ENCODE results near the gene FLCN.

The FLCN gene

GRCh38 chr17:17182598-17183136, 54.3 kb downstream of the FLCN start:
- TF ChIP-seq EZH2 (IDR thresholded peaks at IDR 0.05; ENCODE audit: borderline replicate concordance, low read depth, low read length, severe bottlenecking) (no peak), CTCF (IDR thresholded peaks at IDR 0.05; ENCODE audit: borderline replicate concordance, extremely low read depth, low read length, poor library complexity, severe bottlenecking) (no peak)
- H3K27me3 ChIP-seq (ENCODE audit: insufficient read depth, low read length, poor library complexity), result no peaks in the 10 kb centered on the region
- no peak overlapping the region for H3K4me2 ChIP-seq (ENCODE audit: insufficient read depth, low read length)
- no peak for DNase-seq
- no peak overlapping the region for H2AFZ ChIP-seq (ENCODE audit: low read depth, low read length)
- no peak overlapping the region for H3K9ac ChIP-seq (ENCODE audit: low read depth, low read length)
- H3K79me2 ChIP-seq (ENCODE audit: insufficient read depth, low read length), result no peaks in the 10 kb centered on the region
- ATAC-seq (ENCODE audit: insufficient read depth, low read depth), result no peak
- peaks cover 79% of the 10 kb centered on the region for H3K36me3 ChIP-seq (ENCODE audit: insufficient read depth, low read length)
- no peak overlapping the region for H3K27ac ChIP-seq (ENCODE audit: low read length)
- no peak overlapping the region for H3K4me3 ChIP-seq (ENCODE audit: low read depth in 1 of 2, low read length in 2 of 2)
- H4K20me1 ChIP-seq (ENCODE audit: insufficient read depth, low read length), result peaks cover 2% of the 10 kb centered on the region; the same call in 1 of the 2 replicates
- no peaks in the 10 kb centered on the region for H3K9me3 ChIP-seq (ENCODE audit: insufficient read depth, low read length, severe bottlenecking)
- H3K4me1 ChIP-seq (ENCODE audit: insufficient read depth, low read length), result no peaks in the 10 kb centered on the region

GRCh38 chr17:17181666-17182597, 55.0 kb downstream of the FLCN start:
- Histone ChIP-seq H3K36me3 (ENCODE audit: insufficient read depth, low read length) (peaks cover 79% of the 10 kb centered on the region), H3K9ac (ENCODE audit: low read depth, low read length) (no peak overlapping the region), H3K4me2 (ENCODE audit: insufficient read depth, low read length) (no peak overlapping the region), H3K27me3 (ENCODE audit: insufficient read depth, low read length, poor library complexity) (no peaks in the 10 kb centered on the region), H3K27ac (ENCODE audit: low read length) (no peak overlapping the region), H3K9me3 (ENCODE audit: insufficient read depth, low read length, severe bottlenecking) (no peaks in the 10 kb centered on the region), H2AFZ (ENCODE audit: low read depth, low read length) (no peak overlapping the region), H4K20me1 (ENCODE audit: insufficient read depth, low read length) (peaks cover 2% of the 10 kb centered on the region; the same call in 1 of the 2 replicates), H3K79me2 (ENCODE audit: insufficient read depth, low read length) (no peaks in the 10 kb centered on the region), H3K4me3 (ENCODE audit: low read depth in 1 of 2, low read length in 2 of 2) (no peak overlapping the region), H3K4me1 (ENCODE audit: insufficient read depth, low read length) (no peaks in the 10 kb centered on the region)
- ATAC-seq (ENCODE audit: insufficient read depth, low read depth) (peak; percentile 78), DNase-seq (peak; percentile 37)
- TF ChIP-seq EZH2 (IDR thresholded peaks at IDR 0.05; ENCODE audit: borderline replicate concordance, low read depth, low read length, severe bottlenecking) (no peak), CTCF (IDR thresholded peaks at IDR 0.05; ENCODE audit: borderline replicate concordance, extremely low read depth, low read length, poor library complexity, severe bottlenecking) (no peak)

- peaks cover under 1% of the 10 kb centered on the region; the same call in 1 of the 2 replicates for H4K20me1 ChIP-seq (ENCODE audit: insufficient read depth, low read length)
Observed at GRCh38 chr17:17180741-17181525, 56.0 kb downstream of the FLCN start.

More at GRCh38 chr17:17180741-17181525, 56.0 kb downstream of the FLCN start:
- H3K4me3 ChIP-seq (ENCODE audit: low read depth in 1 of 2, low read length in 2 of 2), result no peak overlapping the region
- no peaks in the 10 kb centered on the region for H3K4me1 ChIP-seq (ENCODE audit: insufficient read depth, low read length)
- H3K9ac ChIP-seq (ENCODE audit: low read depth, low read length), result no peak overlapping the region
- H3K27me3 ChIP-seq (ENCODE audit: insufficient read depth, low read length, poor library complexity), result no peaks in the 10 kb centered on the region
- peaks cover 81% of the 10 kb centered on the region for H3K36me3 ChIP-seq (ENCODE audit: insufficient read depth, low read length)
- H3K9me3 ChIP-seq (ENCODE audit: insufficient read depth, low read length, severe bottlenecking), result no peaks in the 10 kb centered on the region
- TF ChIP-seq EZH2 (IDR thresholded peaks at IDR 0.05; ENCODE audit: borderline replicate concordance, low read depth, low read length, severe bottlenecking), result no peak
- TF ChIP-seq CTCF (IDR thresholded peaks at IDR 0.05; ENCODE audit: borderline replicate concordance, extremely low read depth, low read length, poor library complexity, severe bottlenecking), result no peak
- no peak overlapping the region for H3K4me2 ChIP-seq (ENCODE audit: insufficient read depth, low read length)
- H2AFZ ChIP-seq (ENCODE audit: low read depth, low read length), result no peak overlapping the region
- ATAC-seq (ENCODE audit: insufficient read depth, low read depth), result no peak
- H3K79me2 ChIP-seq (ENCODE audit: insufficient read depth, low read length), result no peaks in the 10 kb centered on the region
- no peak for DNase-seq
- H3K27ac ChIP-seq (ENCODE audit: low read length), result no peak overlapping the region

All from DND-41 (cell line).